Tibial nerve (tissue), 4 donors: Measurements from ENCODE around the gene PRTFDC1.

Experiments used
- EP300 ChIP-seq, 2 donors: sonication (generic); formaldehyde crosslinking; IDR thresholded peaks; one replicate each; pipeline ENCODE4 v1.6.1; 2017; ENCODE audit warnings: antibody characterized with exemption in 2 of 2, mild to moderate bottlenecking in 1 of 2
- POLR2A ChIP-seq, 2 donors: fragments of 450-650 bp; IDR thresholded peaks; one replicate each; pipeline ENCODE4 v1.6.1; 2017; ENCODE audit warnings: antibody characterized with exemption in 2 of 2, mild to moderate bottlenecking in 2 of 2, moderate library complexity in 2 of 2
- TF ChIP-seq, protein P1 (sequence below), 5 experiments: fragments of 200-600 bp in 3 of 5; fragments of 450-650 bp in 2 of 5; sonication (generic) in 3 of 5; IDR thresholded peaks; one replicate each; pipeline ENCODE4 v1.5.1; 2016 to 2019; ENCODE audit warnings: antibody characterized with exemption in 5 of 5, mild to moderate bottlenecking in 3 of 5, moderate library complexity in 2 of 5

DNA sequence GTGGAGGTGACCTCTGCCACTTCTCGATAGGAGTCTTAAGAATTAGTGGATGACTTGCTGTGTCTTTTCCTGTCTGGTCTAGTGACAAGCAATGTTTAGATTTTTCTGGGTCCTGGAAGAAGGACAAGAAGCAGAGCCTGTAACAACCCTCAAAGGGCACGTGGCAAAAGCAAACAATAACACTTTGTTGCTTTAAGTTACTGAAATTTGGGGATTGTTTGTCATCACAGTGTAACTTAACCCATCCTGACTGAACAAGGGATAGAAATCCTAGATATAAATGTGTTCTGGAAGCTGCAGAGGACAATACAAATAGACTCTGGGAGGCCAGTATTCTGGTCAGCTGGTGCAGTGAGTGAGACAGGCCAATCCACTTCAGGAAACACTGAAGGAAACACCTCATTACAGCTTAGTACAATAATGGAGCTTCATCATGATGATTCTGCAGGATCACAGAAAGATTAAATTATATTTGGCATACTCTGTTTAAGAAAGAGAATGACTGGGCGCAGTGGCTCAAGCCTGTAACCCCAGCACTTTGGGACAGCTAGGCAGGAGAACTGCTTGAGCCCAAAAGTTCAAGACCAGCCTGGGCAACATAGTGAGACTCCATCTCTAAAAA is 40.2 kb upstream of the PRTFDC1 start:
- TF ChIP-seq, protein P1, sequence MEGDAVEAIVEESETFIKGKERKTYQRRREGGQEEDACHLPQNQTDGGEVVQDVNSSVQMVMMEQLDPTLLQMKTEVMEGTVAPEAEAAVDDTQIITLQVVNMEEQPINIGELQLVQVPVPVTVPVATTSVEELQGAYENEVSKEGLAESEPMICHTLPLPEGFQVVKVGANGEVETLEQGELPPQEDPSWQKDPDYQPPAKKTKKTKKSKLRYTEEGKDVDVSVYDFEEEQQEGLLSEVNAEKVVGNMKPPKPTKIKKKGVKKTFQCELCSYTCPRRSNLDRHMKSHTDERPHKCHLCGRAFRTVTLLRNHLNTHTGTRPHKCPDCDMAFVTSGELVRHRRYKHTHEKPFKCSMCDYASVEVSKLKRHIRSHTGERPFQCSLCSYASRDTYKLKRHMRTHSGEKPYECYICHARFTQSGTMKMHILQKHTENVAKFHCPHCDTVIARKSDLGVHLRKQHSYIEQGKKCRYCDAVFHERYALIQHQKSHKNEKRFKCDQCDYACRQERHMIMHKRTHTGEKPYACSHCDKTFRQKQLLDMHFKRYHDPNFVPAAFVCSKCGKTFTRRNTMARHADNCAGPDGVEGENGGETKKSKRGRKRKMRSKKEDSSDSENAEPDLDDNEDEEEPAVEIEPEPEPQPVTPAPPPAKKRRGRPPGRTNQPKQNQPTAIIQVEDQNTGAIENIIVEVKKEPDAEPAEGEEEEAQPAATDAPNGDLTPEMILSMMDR (IDR thresholded peaks at IDR 0.05), result no peak
- TF ChIP-seq POLR2A (IDR thresholded peaks at IDR 0.05), result no peak
- TF ChIP-seq EP300 (IDR thresholded peaks at IDR 0.05), result no peak
